NCI-H187 (cell line): ENCODE measurements around the gene CD28.
"Not testable (repeated sequence)": the region's sequence is repeated elsewhere in the genome, so short reads cannot be mapped to it uniquely, and the experiment has no call there.

Experiments used
- DNase-seq, 2 experiments: peaks; one replicate each; lab custom pipeline; 2025; lab: John Stamatoyannopoulos, UW

The CD28 gene

GRCh38 chr2:203748331-203749126, 42.1 kb downstream of the CD28 start:
- no peak for DNase-seq

GRCh38 chr2:203750346-203751068, 44.1 kb downstream of the CD28 start:
- DNase-seq, result no peak

GRCh38 chr2:203751685-203752271, 45.3 kb downstream of the CD28 start:
- DNase-seq, result no peak

- DNase-seq, result no peak
These were observed 49.7 kb downstream of the CD28 start for GRCh38 chr2:203756161-203756560.

GRCh38 chr2:203758841-203759689, 52.6 kb downstream of the CD28 start:
- DNase-seq, result no peak

- no peak for DNase-seq
These were observed 53.4 kb downstream of the CD28 start for GRCh38 chr2:203759690-203760365.

- no peak for DNase-seq
These were observed 54.7 kb downstream of the CD28 start for GRCh38 chr2:203761121-203761520.

GRCh38 chr2:203763241-203763937, 57.0 kb downstream of the CD28 start:
- no peak for DNase-seq

GRCh38 chr2:203763938-203764664, 57.7 kb downstream of the CD28 start:
- no peak for DNase-seq

GRCh38 chr2:203772456-203773165, 66.2 kb downstream of the CD28 start:
- no peak for DNase-seq

GRCh38 chr2:203774760-203775159, 68.3 kb downstream of the CD28 start:
- DNase-seq, result no peak

GRCh38 chr2:203775684-203776083, 69.2 kb downstream of the CD28 start:
- DNase-seq, result no peak

GRCh38 chr2:203777030-203777429, 70.6 kb downstream of the CD28 start:
- no peak for DNase-seq

- DNase-seq, result not testable (repeated sequence)
These were observed 73.1 kb downstream of the CD28 start for GRCh38 chr2:203779477-203780073.

GRCh38 chr2:203780231-203780630, 73.8 kb downstream of the CD28 start:
- DNase-seq, result no peak

GRCh38 chr2:203781151-203781550, 74.7 kb downstream of the CD28 start:
- DNase-seq, result no peak

GRCh38 chr2:203782262-203782976, 76.0 kb downstream of the CD28 start:
- no peak for DNase-seq

GRCh38 chr2:203783496-203784203, 77.2 kb downstream of the CD28 start:
- no peak for DNase-seq
